K562 (cell line): ENCODE measurements around the gene FLOT2. TPM values are rescaled to one million over a fixed set of nuclear protein-coding genes. Genes with fewer than 3 reads are reported as not detected.

Experiments used
- ATAC-seq: fragments of 200-7000 bp; cut with Tn5 transposase; 3 replicates; pipeline ENCODE4 v1.9.1; 2020; ENCODE audit warnings: moderate library complexity
- BruUV-seq: library from RNA; stranded (reverse); fragments of 400-500 nt; replicated peaks from 2 replicates; lab custom pipeline; 2021; lab: Mats Ljungman, UMichigan
- CTCF ChIA-PET: fragments of 300-600 bp; formaldehyde crosslinking; extraction: SDS; loops from one replicate; lab custom pipeline; 2021; ENCODE audit warnings: low intra/inter-chr PET ratio; lab: Yijun Ruan, JAX
- POLR2A ChIA-PET: fragments of 300-600, 350-650 bp; sonication (Branson Sonifier 250); formaldehyde crosslinking; extraction: SDS; loops from one replicate; lab custom pipeline; 2021; ENCODE audit warnings: antibody characterized with exemption, inconsistent platforms; lab: Yijun Ruan, JAX
- DNase-seq, 4 experiments: peaks; one replicate each; pipeline versions ENCODE4 v3.0.0 to v3.0.0-alpha.2; 2011 to 2018; ENCODE audit warnings: low spot score in 3 of 4, mixed read lengths in 3 of 4; ENCODE audit errors: extremely low read depth in 1 of 4
- FAIRE-seq: peaks from 2 replicates; lab custom pipeline; 2011; peaks lifted over from hg19 to GRCh38; lab: Jason Lieb, UNC
- H2AFZ ChIP-seq: 2 replicates; pipeline ENCODE4 v1.6.0; 2011; ENCODE audit warnings: low read depth, low read length, control low read depth, inconsistent platforms
- H3K27ac ChIP-seq: fragments of 200-600 bp; 3 replicates; pipeline ENCODE4 v1.8.0; 2011; ENCODE audit warnings: low read depth, mild to moderate bottlenecking, control low read depth, inconsistent platforms, low read length, moderate library complexity, mixed read lengths; ENCODE audit errors: extremely low read depth
- H3K27me3 ChIP-seq, 2 experiments: fragments of 300-600 bp in 1 of 2; 2 replicates in 1 of 2; 3 replicates in 1 of 2; pipeline versions ENCODE4 v1.6.0 to v1.8.0; 2011; ENCODE audit warnings: inconsistent platforms in 2 of 2, low read length in 2 of 2, mild to moderate bottlenecking in 1 of 2, mixed read lengths in 1 of 2, moderate library complexity in 1 of 2; ENCODE audit not compliant: control insufficient read depth in 2 of 2, insufficient read depth in 2 of 2
- H3K36me3 ChIP-seq: fragments of 300-600 bp; 3 replicates; pipeline ENCODE4 v1.8.0; 2011; ENCODE audit warnings: mild to moderate bottlenecking, low read length, inconsistent platforms; ENCODE audit not compliant: control insufficient read depth, insufficient read depth
- H3K4me1 ChIP-seq, 2 experiments: fragments of 200-600 bp in 1 of 2; replicated peaks in 1 of 2; 2 replicates in 1 of 2; 3 replicates in 1 of 2; pipeline versions ENCODE4 v1.5.1 to v1.8.0; 2011; ENCODE audit warnings: inconsistent platforms in 2 of 2, low read length in 2 of 2, mild to moderate bottlenecking in 1 of 2, mixed read lengths in 1 of 2, moderate library complexity in 1 of 2; ENCODE audit not compliant: control insufficient read depth in 2 of 2, insufficient read depth in 2 of 2
- H3K4me2 ChIP-seq: 2 replicates; pipeline ENCODE4 v1.6.1; 2011; ENCODE audit warnings: low read length, control low read depth, inconsistent platforms, mixed read lengths; ENCODE audit not compliant: insufficient read depth
- H3K4me3 ChIP-seq: fragments of 200-600 bp; sonication (generic), shearing (Covaris generic); 2 replicates; pipeline ENCODE4 v1.5.1; 2016; ENCODE audit warnings: control low read depth, inconsistent platforms
- H3K79me2 ChIP-seq: fragments of 200-600 bp; 3 replicates; pipeline ENCODE4 v1.8.0; 2011; ENCODE audit warnings: low read length, inconsistent platforms; ENCODE audit not compliant: control insufficient read depth, insufficient read depth
- H3K9ac ChIP-seq, 2 experiments: 2 replicates each; pipeline versions ENCODE4 v1.6.0 to v1.6.1; 2011; ENCODE audit warnings: low read depth in 2 of 2, low read length in 2 of 2, control low read depth in 1 of 2, inconsistent platforms in 1 of 2, mild to moderate bottlenecking in 1 of 2, mixed read lengths in 1 of 2; ENCODE audit not compliant: insufficient read depth in 1 of 2
- H3K9me1 ChIP-seq: one replicate; pipeline ENCODE4 v1.6.0; 2011; ENCODE audit warnings: inconsistent platforms, mild to moderate bottlenecking, low read length, moderate library complexity; ENCODE audit not compliant: control insufficient read depth, insufficient read depth
- H3K9me3 ChIP-seq: replicated peaks from 2 replicates; pipeline ENCODE4 v1.5.1; 2011; ENCODE audit warnings: low read depth, low read length, inconsistent platforms; ENCODE audit not compliant: control insufficient read depth, insufficient read depth
- H4K20me1 ChIP-seq: replicated peaks from 2 replicates; pipeline ENCODE4 v1.6.1; 2011; ENCODE audit warnings: low read length, inconsistent platforms, mixed read lengths; ENCODE audit not compliant: control insufficient read depth, insufficient read depth
- AFF4 ChIP-seq: sonication (generic); formaldehyde crosslinking; IDR thresholded peaks from 2 replicates; pipeline ENCODE4 v1.8.0; 2023; ENCODE audit warnings: mild to moderate bottlenecking, missing genetic modification reagents
- DPF2 ChIP-seq: fragments of 450-650 bp; IDR thresholded peaks from 2 replicates; pipeline ENCODE4 v1.6.1; 2016
- LARP7 ChIP-seq: fragments of 450-650 bp; IDR thresholded peaks from 2 replicates; pipeline ENCODE4 v1.6.1; 2016
- POLR2A ChIP-seq: fragments of 450-650 bp; conservative IDR thresholded peaks from 2 replicates; pipeline ENCODE4 v1.6.1; 2016
- SMAD4 ChIP-seq: fragments of 250-450 bp; sonication (Bioruptor Pico); conservative IDR thresholded peaks from 2 replicates; pipeline ENCODE4 v1.8.0; 2021; ENCODE audit warnings: inconsistent platforms, mild to moderate bottlenecking, moderate library complexity
- VEZF1 ChIP-seq: fragments of 200-800 bp; sonication (Bioruptor generic); IDR thresholded peaks from 2 replicates; pipeline ENCODE4 v1.6.1; 2017; ENCODE audit warnings: missing genetic modification characterization, missing compliant biosample characterization
- ZBTB40 ChIP-seq, 2 experiments: fragments of 450-650 bp in 1 of 2; sonication (generic) in 1 of 2; formaldehyde crosslinking in 1 of 2; IDR thresholded peaks; 2 replicates each; pipeline versions ENCODE4 v1.7.1 to v1.9.0; 2016 to 2022; ENCODE audit warnings: inconsistent platforms in 1 of 2, mild to moderate bottlenecking in 1 of 2, missing genetic modification reagents in 1 of 2
- WGBS: fragments of 100-300 bp; shearing (Covaris generic); methylation state at CpG from one replicate; pipeline ENCODE4 v1.1.6; 2016; ENCODE audit warnings: low coverage, mixed read lengths; ENCODE audit not compliant: insufficient coverage; ENCODE audit errors: missing lambda C conversion rate; 5-methylcytosine and 5-hydroxymethylcytosine counted together
- in situ Hi-C: fragments of 300-500 bp; cut with MboI; formaldehyde crosslinking; loops from 4 replicates; pipeline ENCODE4 v1.15.0; 2018; ENCODE audit warnings: inconsistent platforms, mixed read lengths
- intact Hi-C: fragments of 100-400 bp; cut with micrococcal nuclease; formaldehyde crosslinking; loops from 2 replicates; pipeline ENCODE4 v1.14.2; 2022
- polyA plus RNA-seq, 8 experiments: library from polyadenylated mRNA; depleted of rRNA in 4 of 8; stranded (reverse) in 5 of 8; unstranded in 3 of 8; fragments of >200 nt; fragmentation: Nextera tagmentation in 2 of 8; fragmentation: Illumina TruSeq in 1 of 8; extraction: Ambion mirVana in 2 of 8; extraction: Trizol in 1 of 8; gene quantifications; 2 replicates each; pipeline versions ENCODE4 v1.2.1 to v1.2.3, GENCODE V29; 2011 to 2014; ENCODE audit warnings: inconsistent platforms in 1 of 8, missing spikeins in 1 of 8
- total RNA-seq, 7 experiments: library from RNA; depleted of rRNA in 6 of 7; stranded (reverse); fragments of >200 nt in 6 of 7; fragmentation: Illumina TruSeq in 2 of 7; extraction: Trizol in 2 of 7; gene quantifications; 2 replicates each; pipeline versions ENCODE4 v1.2.1 to v1.2.3, GENCODE V29; 2011 to 2021; ENCODE audit warnings: low replicate concordance in 1 of 7

FLOT2 gene
- total and polyA plus RNA-seq, 9 of the 15 experiments (the other 6 are each of a cell fraction or from before 2014, with no cell fraction given), result 17.5 to 138 (median 41.7) TPM

- DNase-seq (no peak), ATAC-seq (no peak), FAIRE-seq (no peak)
- Histone ChIP-seq H3K36me3 (peaks cover 67% of the 10 kb centered on the region), H3K9me1 (no peaks in the 10 kb centered on the region), H3K4me1 (peaks cover 6 to 45% of the 10 kb centered on the region in 2 experiments), H3K27ac (peak overlapping the region; percentile 41; the same call in 2 of the 3 replicates), H3K4me3 (no peak overlapping the region), H3K27me3 (no peaks in the 10 kb centered on the region), H3K9me3 (no peaks in the 10 kb centered on the region), H3K4me2 (no peak overlapping the region; the same call in 1 of the 2 replicates), H3K79me2 (peaks cover 51% of the 10 kb centered on the region), H4K20me1 (peaks cover 14% of the 10 kb centered on the region; the same call in 1 of the 2 replicates), H2AFZ (no peak overlapping the region), H3K9ac (peak overlapping the region in 1 of 2 experiments; percentile 8; a peak in 1 of 4 replicates)
- 71% methylated on average over 2 of the region's 2 CpGs for WGBS
- ChIA-PET CTCF (no interaction called here), POLR2A (interaction anchor here (0.6 to 2.6 kb wide), 9 partner anchors 8 to 201 kb away, joined by 3 to 25 read pairs (median 4); no protein-coding TSS in a partner anchor)
- intact Hi-C loops, result loop anchor here (5.0 kb wide), 1 partner anchor 329 kb away; the partner anchor contains the start of gene SPAG5
- in situ Hi-C loops, result no loop called here
- no TSS peak for BruUV-seq
- TF ChIP-seq SMAD4, result no peak
- TF ChIP-seq DPF2, result peak; percentile 2; the same call in 1 of the 2 replicates
- TF ChIP-seq ZBTB40 (IDR thresholded peaks at IDR 0.05), result 0 out of 2 replicates have a peak, but pooled peaks have one; percentile 1
- no peak for TF ChIP-seq ZBTB40 (CRISPR knock-in tag; IDR thresholded peaks at IDR 0.05)
- no peak for TF ChIP-seq LARP7
- no peak for TF ChIP-seq POLR2A
- TF ChIP-seq AFF4 (CRISPR knock-in tag), result no peak
- peak; percentile 20 for TF ChIP-seq VEZF1 (CRISPR knock-in tag)
Observed at GRCh38 chr17:28926366-28926765, 28.8 kb upstream of the FLOT2 start.
